ENCODE measurements around the gene ATP9B. TPM values are rescaled to one million over a fixed set of nuclear protein-coding genes. Genes with fewer than 3 reads are reported as not detected.

Gene ATP9B
- total RNA-seq, 1 experiment from 2014 or later: 8.6 TPM

DNA sequence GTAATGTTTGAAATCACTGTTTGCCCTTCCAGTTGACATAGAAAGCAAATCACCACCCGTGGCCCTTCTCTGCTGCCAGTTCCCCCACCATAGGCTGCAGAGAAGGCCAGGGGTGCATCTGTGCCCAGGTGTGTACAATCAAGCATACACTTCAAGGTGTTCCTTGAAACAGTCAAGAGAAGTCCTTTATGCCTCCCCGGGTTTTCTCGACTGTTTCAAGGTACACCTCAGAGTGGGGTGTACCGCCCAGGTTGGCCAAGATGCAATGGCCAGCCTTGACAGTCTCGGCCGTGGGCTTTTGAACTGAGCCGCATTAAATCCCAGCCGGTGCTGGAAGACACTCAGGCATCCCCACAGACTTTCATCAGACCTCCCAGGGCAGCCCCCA is 21.0 kb upstream of the ATP9B start:
- Histone ChIP-seq H3K4me3 (no peak overlapping the region), H3K36me3 (ENCODE audit: low read depth) (no peaks in the 10 kb centered on the region), H3F3A (ENCODE audit: insufficient read depth, low read depth) (no peaks in the 10 kb centered on the region), H3K4me2 (no peak overlapping the region), H4K20me1 (ENCODE audit: insufficient read depth) (no peaks in the 10 kb centered on the region), H3K27me3 (ENCODE audit: insufficient read depth, low read depth) (peaks cover 60% of the 10 kb centered on the region), H3K9me2 (ENCODE audit: insufficient read depth) (no peaks in the 10 kb centered on the region), H3K9me3 (ENCODE audit: insufficient read depth, low read depth) (no peaks in the 10 kb centered on the region), H3K79me2 (ENCODE audit: low read depth) (no peaks in the 10 kb centered on the region), H3K4me1 (replicated peaks; ENCODE audit: insufficient read depth) (no peaks in the 10 kb centered on the region), H3K27ac (no peak overlapping the region), H2AFZ (no peak overlapping the region)
- no TSS peak for BruUV-seq (replicated peaks)
- ChIA-PET POLR2A (ENCODE audit: unreplicated experiment) (no interaction called here), CTCF (no interaction called here)
- DNase-seq: no peak
- intact Hi-C loops (cut with micrococcal nuclease; ENCODE audit: unreplicated experiment): no loop called here
- no peak for TF ChIP-seq EZH2 (IDR thresholded peaks at IDR 0.05; ENCODE audit: low read depth)
- TF ChIP-seq, protein P1, sequence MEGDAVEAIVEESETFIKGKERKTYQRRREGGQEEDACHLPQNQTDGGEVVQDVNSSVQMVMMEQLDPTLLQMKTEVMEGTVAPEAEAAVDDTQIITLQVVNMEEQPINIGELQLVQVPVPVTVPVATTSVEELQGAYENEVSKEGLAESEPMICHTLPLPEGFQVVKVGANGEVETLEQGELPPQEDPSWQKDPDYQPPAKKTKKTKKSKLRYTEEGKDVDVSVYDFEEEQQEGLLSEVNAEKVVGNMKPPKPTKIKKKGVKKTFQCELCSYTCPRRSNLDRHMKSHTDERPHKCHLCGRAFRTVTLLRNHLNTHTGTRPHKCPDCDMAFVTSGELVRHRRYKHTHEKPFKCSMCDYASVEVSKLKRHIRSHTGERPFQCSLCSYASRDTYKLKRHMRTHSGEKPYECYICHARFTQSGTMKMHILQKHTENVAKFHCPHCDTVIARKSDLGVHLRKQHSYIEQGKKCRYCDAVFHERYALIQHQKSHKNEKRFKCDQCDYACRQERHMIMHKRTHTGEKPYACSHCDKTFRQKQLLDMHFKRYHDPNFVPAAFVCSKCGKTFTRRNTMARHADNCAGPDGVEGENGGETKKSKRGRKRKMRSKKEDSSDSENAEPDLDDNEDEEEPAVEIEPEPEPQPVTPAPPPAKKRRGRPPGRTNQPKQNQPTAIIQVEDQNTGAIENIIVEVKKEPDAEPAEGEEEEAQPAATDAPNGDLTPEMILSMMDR (conservative IDR thresholded peaks at IDR 0.05): no peak

DNA sequence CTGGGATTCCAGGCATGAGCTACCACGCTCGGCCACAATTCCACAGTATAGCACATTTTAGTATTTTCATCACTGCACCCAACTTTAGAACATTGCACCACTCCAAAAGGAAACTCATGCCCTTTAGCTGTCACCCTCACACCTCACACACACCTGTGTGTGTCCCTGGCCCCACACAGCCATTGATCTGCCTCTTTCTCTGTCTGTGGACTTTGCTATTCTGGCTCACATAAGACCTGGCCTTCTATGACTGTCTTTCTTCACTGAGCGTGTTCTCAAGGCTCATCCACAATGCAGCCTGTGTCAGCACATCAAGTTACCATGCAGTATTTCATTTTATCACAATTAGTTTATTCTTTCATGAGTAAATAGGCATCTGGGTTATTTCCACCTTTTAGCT is 19.7 kb upstream of the ATP9B start:
- no TSS peak for BruUV-seq (replicated peaks)
- Histone ChIP-seq H3K4me3 (no peak overlapping the region), H3K27ac (no peak overlapping the region), H3K36me3 (ENCODE audit: low read depth) (no peaks in the 10 kb centered on the region), H3K27me3 (ENCODE audit: insufficient read depth, low read depth) (peaks cover 73% of the 10 kb centered on the region), H3K4me2 (no peak overlapping the region), H4K20me1 (ENCODE audit: insufficient read depth) (no peaks in the 10 kb centered on the region), H3K9me2 (ENCODE audit: insufficient read depth) (no peaks in the 10 kb centered on the region), H3F3A (ENCODE audit: insufficient read depth, low read depth) (no peaks in the 10 kb centered on the region), H3K9me3 (ENCODE audit: insufficient read depth, low read depth) (no peaks in the 10 kb centered on the region), H3K79me2 (ENCODE audit: low read depth) (no peaks in the 10 kb centered on the region), H2AFZ (no peak overlapping the region), H3K4me1 (replicated peaks; ENCODE audit: insufficient read depth) (no peaks in the 10 kb centered on the region)
- ChIA-PET POLR2A (ENCODE audit: unreplicated experiment) (no interaction called here), CTCF (no interaction called here)
- DNase-seq: no peak
- no peak for TF ChIP-seq EZH2 (IDR thresholded peaks at IDR 0.05; ENCODE audit: low read depth)
- TF ChIP-seq, protein P1 (conservative IDR thresholded peaks at IDR 0.05): no peak
- intact Hi-C loops (cut with micrococcal nuclease; ENCODE audit: unreplicated experiment): no loop called here

DNA sequence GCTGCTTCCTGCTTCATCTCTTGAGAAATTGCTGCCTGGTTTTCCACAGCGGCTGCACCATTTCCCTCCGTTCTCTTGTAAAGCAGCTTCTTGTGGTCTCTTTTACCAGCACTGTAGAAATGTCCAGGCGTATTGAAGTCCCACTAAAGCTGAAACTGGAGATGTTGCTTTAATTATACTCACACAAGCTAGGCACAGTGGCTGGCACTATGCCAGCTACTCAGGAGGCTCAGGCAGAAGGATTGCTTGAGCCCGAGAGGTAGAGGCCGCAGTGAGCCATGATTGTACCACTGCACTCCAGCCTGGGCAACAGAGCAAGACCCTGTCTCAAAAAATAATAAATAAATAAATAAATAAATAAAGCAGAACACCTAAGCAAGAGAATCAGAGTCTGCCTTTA is 19.2 kb upstream of the ATP9B start:
- CTCF ChIA-PET: no interaction called here
- intact Hi-C loops (cut with micrococcal nuclease; ENCODE audit: unreplicated experiment): no loop called here
- BruUV-seq (replicated peaks): no TSS peak
- H3K4me2 ChIP-seq: no peak overlapping the region
- no peak overlapping the region for H3K27ac ChIP-seq
- H3K9me2 ChIP-seq (ENCODE audit: insufficient read depth): no peaks in the 10 kb centered on the region
- POLR2A ChIA-PET (ENCODE audit: unreplicated experiment): no interaction called here
- H3K27me3 ChIP-seq (ENCODE audit: insufficient read depth, low read depth): peaks cover 74% of the 10 kb centered on the region
- H3F3A ChIP-seq (ENCODE audit: insufficient read depth, low read depth): no peaks in the 10 kb centered on the region
- H3K9me3 ChIP-seq (ENCODE audit: insufficient read depth, low read depth): no peaks in the 10 kb centered on the region
- no peaks in the 10 kb centered on the region for H3K36me3 ChIP-seq (ENCODE audit: low read depth)
- no peak for TF ChIP-seq EZH2 (IDR thresholded peaks at IDR 0.05; ENCODE audit: low read depth)
- TF ChIP-seq, protein P1 (conservative IDR thresholded peaks at IDR 0.05): no peak
- no peaks in the 10 kb centered on the region for H4K20me1 ChIP-seq (ENCODE audit: insufficient read depth)
- no peaks in the 10 kb centered on the region for H3K79me2 ChIP-seq (ENCODE audit: low read depth)
- no peak overlapping the region for H3K4me3 ChIP-seq
- H2AFZ ChIP-seq: no peak overlapping the region
- no peak for DNase-seq
- H3K4me1 ChIP-seq (replicated peaks; ENCODE audit: insufficient read depth): no peaks in the 10 kb centered on the region

All from PC-9 (cell line).